ENCODE data around the gene C15orf39.

- no peak for TF ChIP-seq ZFP41 (CRISPR knock-in tag; IDR thresholded peaks at IDR 0.05; ENCODE audit: borderline replicate concordance)
- TF ChIP-seq, protein P1, sequence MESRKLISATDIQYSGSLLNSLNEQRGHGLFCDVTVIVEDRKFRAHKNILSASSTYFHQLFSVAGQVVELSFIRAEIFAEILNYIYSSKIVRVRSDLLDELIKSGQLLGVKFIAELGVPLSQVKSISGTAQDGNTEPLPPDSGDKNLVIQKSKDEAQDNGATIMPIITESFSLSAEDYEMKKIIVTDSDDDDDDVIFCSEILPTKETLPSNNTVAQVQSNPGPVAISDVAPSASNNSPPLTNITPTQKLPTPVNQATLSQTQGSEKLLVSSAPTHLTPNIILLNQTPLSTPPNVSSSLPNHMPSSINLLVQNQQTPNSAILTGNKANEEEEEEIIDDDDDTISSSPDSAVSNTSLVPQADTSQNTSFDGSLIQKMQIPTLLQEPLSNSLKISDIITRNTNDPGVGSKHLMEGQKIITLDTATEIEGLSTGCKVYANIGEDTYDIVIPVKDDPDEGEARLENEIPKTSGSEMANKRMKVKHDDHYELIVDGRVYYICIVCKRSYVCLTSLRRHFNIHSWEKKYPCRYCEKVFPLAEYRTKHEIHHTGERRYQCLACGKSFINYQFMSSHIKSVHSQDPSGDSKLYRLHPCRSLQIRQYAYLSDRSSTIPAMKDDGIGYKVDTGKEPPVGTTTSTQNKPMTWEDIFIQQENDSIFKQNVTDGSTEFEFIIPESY (CRISPR knock-in tag; IDR thresholded peaks at IDR 0.05) = no peak
- TF ChIP-seq PRDM15 (CRISPR knock-in tag; IDR thresholded peaks at IDR 0.05) = no peak
- TF ChIP-seq, protein P2, sequence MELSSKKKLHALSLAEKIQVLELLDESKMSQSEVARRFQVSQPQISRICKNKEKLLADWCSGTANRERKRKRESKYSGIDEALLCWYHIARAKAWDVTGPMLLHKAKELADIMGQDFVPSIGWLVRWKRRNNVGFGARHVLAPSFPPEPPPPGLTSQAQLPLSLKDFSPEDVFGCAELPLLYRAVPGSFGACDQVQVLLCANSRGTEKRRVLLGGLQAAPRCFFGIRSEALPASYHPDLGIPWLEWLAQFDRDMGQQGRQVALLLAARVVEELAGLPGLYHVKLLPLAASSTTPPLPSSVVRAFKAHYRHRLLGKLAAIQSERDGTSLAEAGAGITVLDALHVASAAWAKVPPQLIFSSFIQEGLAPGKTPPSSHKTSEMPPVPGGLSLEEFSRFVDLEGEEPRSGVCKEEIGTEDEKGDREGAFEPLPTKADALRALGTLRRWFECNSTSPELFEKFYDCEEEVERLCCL (CRISPR knock-in tag; IDR thresholded peaks at IDR 0.05; ENCODE audit: borderline replicate concordance) = no peak
- TF ChIP-seq CEBPB (IDR thresholded peaks at IDR 0.05; ENCODE audit: borderline replicate concordance, low read depth, low read length) = no peak
- TF ChIP-seq CEBPG (CRISPR knock-in tag; IDR thresholded peaks at IDR 0.05) = no peak
- no peak for TF ChIP-seq MAFF (IDR thresholded peaks at IDR 0.05; ENCODE audit: low read depth, low read length)
These were observed 30.9 kb upstream of the C15orf39 start for GRCh38 chr15:75170711-75171341.

All from HepG2 (cell line).